NCI-H2107 (cell line): ENCODE measurements around the gene MEIOSIN.
"Not testable (repeated sequence)": the region's sequence is repeated elsewhere in the genome, so short reads cannot be mapped to it uniquely, and the experiment has no call there.

Source experiments
- DNase-seq: peaks from one replicate; lab custom pipeline; 2025; lab: John Stamatoyannopoulos, UW

The MEIOSIN gene

GRCh38 chr19:45717983-45718650, 15.1 kb upstream of the MEIOSIN start:
- DNase-seq: no peak

GRCh38 chr19:45720065-45720464, 13.2 kb upstream of the MEIOSIN start:
- not testable (repeated sequence) for DNase-seq

DNA sequence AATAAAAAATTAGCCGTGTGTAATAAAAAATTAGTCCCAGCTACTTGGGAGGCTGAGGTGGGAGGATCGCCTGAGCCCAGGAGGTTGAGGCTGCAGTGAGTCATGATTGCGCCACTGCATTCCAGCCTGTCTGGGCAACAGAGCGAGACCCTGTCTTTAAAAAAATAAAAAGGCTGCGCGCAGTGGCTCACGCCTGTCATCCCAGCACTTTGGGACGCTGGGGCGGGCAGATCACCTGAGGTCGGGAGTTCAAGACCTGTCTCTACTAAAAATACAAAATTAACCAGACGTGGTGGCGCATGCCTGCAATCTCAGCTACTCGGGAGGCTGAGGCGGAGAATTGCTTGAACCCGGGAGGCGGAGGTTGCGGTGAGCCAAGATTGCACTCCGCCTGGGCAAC, 4.6 kb upstream of the MEIOSIN start:
- DNase-seq: not testable (repeated sequence)

- no peak for DNase-seq
Measured at GRCh38 chr19:45729800-45730290, 3.4 kb upstream of the MEIOSIN start.

DNA sequence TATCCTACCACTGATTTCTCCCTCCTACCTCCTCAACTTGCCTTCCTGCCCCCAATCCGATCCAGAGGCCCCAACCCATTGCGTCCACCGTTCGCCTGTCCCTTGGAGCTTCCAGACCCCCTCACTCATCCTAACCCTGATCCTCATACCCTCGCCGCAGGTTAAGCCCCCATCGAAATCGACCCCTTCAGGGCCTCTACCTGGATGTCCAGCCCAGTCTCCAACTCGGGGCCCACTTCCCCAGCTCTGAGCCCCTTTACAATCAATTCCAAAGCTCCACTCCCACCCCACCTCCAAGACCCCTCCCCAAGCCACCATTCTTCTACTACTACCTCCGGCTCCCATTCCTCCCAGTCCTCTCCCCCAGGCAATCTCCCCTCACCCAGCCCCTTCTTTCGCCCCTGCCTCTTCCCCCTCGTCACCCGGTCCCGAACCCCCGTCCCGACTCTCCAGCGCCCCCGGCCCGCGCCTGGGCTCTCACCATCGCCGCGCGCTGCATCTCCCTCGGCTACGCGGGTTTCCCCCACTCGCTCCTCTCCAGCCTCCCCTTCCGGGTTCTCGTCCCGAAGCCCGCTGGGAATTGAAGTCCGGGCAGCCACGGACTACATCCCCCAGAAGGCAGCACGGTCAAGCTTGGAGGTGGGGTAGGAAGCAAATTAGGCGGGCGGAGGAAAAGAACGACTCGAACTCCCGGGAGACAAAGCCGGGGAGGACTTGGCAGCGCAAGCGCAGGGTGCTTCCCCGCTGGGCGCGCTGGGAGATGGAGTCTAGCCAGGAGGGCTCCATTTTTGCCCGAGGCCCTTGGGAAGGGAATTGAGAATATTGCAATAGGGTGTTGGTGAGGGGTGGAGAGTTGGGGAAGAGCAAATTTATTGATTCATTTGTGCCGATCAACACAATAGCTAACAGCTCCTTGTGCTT, 2.6 kb upstream of the MEIOSIN start, which contains the start of gene FBXO46:
Gene FBXO46, minus strand, starts transcription at position 529 of the 921 bp plus-strand sequence. CDS start 17,401 bp downstream, outside the sequence.
- DNase-seq: peak; percentile 96

GRCh38 chr19:45739498-45740439, 6.5 kb downstream of the MEIOSIN start:
- no peak for DNase-seq

GRCh38 chr19:45742969-45743368, 9.7 kb downstream of the MEIOSIN start:
- no peak for DNase-seq

GRCh38 chr19:45745606-45746005, 12.4 kb downstream of the MEIOSIN start:
- no peak for DNase-seq

GRCh38 chr19:45746866-45747265, 13.6 kb downstream of the MEIOSIN start:
- no peak for DNase-seq

DNA sequence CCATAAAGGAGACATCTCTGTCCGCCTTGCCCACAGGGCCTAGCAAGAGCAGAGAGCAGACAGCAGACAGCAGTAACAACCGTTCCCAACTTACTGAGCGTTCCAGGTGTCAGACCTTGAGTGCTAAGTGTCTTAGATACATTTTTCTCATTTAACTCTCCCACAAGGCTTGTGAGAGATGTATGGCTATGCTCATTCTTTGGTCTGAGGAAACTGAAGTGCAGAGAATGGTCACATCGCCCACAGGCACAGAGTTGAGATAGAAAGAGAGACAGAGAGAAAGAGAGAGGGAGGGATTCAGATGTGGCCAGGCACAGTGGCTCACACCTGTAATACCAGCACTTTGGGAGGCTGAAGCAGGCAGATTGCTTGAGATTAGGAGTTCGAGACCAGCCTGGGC, 14.3 kb downstream of the MEIOSIN start:
- no peak for DNase-seq

DNA sequence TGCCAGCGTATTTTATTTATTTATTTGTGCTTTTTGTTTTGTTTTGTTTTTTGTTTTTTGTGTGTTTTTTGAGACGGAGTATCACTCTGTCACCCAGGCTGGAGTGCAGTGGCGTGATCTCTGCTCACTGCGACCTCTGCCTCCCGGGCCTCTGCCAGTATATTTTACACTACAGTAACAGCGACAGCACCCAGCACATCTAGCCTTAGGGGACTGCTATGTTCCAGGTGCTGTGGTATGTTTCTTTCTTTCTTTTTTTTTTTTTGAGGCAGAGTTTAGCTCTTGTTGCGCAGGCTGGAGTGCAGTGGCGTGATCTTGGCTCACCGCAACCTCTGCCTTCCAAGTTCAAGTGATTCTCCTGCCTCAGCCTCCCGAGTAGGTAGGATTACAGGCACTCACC, 18.2 kb downstream of the MEIOSIN start:
- not testable (repeated sequence) for DNase-seq

- no peak for DNase-seq
Measured at GRCh38 chr19:45752639-45753038, 19.4 kb downstream of the MEIOSIN start.

DNA sequence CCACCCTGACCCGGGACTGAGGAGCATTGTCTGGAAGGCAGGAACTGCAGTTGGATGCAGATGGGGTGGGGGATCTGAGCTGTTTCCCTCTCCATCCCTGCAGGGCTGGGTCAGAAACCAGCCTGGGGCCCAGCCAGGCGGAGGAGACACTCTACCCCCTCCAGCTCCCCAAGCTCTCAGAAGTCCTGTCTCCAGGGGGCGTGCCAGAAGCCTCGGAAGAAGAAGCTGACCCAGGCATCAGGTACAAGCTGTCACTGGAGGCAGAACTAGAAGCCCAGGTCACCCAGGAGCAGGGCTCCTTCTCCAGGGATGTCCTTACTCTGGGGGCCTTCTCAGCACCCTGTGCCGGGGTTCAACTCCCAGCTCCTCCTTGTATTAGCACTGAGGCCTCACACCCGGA, 20.3 kb downstream of the MEIOSIN start:
- no peak for DNase-seq

GRCh38 chr19:45754323-45754722, 21.1 kb downstream of the MEIOSIN start:
- DNase-seq: no peak

- DNase-seq: no peak
Measured at GRCh38 chr19:45757695-45758094, 24.5 kb downstream of the MEIOSIN start.

GRCh38 chr19:45758921-45759320, 25.7 kb downstream of the MEIOSIN start:
- no peak for DNase-seq

GRCh38 chr19:45761714-45762113, 28.5 kb downstream of the MEIOSIN start:
- no peak for DNase-seq

- DNase-seq: no peak
Measured at GRCh38 chr19:45762870-45763631, 29.8 kb downstream of the MEIOSIN start.

- no peak for DNase-seq
Measured at GRCh38 chr19:45763691-45764294, 30.6 kb downstream of the MEIOSIN start.

DNA sequence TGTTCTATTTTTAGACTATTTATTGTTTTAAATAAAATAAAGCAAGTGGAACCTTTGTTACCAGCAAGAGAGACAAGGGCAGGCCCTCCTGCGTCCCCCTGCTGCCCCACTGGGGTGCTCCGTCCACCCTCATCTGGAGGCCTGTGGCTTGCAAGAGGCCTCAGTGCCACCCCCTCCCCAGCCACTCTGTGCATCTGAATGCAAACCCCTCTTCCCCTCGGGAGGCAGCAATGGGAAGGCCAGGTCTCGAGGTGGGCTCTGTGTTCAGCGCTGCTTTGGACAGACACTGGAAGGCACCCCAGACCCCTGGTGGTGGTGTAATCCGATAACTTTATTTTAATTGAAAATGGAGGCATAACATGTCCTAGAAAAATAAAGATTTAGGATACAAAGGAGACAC, 31.2 kb downstream of the MEIOSIN start:
- no peak for DNase-seq
